HG03457 (cell line): ENCODE measurements around the gene ERGIC1.

ENCODE experiments used
- ATAC-seq: cut with Tn5 transposase; IDR thresholded peaks from one replicate; pipeline ENCODE4 v1.9.1; 2021; ENCODE audit warnings: moderate number of reproducible peaks; ENCODE audit not compliant: unreplicated experiment

The ERGIC1 gene

DNA sequence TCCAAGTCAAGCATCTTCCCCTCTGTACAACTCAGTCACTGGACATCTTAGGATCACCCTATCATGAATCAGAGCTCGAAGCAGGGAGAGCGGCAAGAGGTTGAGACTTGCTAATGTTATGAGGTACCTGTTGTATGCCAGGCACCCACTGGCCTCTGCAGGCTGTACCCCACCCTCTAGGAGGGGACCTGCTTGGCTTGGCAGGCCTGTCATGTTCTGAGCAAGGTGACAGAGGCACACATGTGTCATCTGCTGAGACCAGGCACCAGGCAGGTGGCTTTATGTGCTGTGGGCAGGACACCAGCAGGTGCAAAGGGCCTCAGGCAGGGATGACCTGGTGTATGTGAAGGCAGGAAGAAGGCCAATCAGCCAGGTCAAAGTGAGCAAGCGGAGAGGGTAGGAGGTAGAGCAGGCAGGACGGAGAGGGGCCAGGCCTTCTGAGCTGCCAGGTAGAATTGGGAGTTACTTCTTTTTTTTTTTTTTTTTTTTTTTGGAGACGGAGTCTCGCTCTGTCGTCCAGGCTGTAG, 64.9 kb downstream of the ERGIC1 start:
- no peak for ATAC-seq

DNA sequence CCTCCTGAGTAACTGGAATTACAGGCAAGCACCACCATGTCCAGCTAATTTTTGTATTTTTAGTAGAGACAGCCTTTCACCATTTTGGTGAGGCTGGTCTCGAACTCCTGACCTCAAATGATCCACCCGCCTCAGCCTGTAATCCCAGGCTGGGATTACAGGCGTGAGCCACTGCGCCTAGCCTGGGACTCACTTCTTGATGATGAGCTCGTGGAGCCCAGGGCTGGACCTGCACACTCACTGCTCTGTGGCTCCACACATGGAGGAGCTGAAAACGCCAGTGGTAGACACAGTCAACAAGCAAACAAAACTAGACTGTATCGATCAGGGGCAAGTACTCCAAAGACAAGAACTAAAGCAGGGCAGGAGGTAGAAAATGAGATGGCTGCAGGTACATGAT, 65.4 kb downstream of the ERGIC1 start:
- ATAC-seq: no peak

- ATAC-seq: no peak
Observed at GRCh38 chr5:172901012-172901780, 67.1 kb downstream of the ERGIC1 start.

- ATAC-seq: no peak
Observed at GRCh38 chr5:172901788-172902496, 67.9 kb downstream of the ERGIC1 start.

GRCh38 chr5:172902497-172903472, 68.7 kb downstream of the ERGIC1 start:
- ATAC-seq: no peak

GRCh38 chr5:172903790-172904189, 69.7 kb downstream of the ERGIC1 start:
- no peak for ATAC-seq

- no peak for ATAC-seq
Observed at GRCh38 chr5:172904312-172904642, 70.2 kb downstream of the ERGIC1 start.

DNA sequence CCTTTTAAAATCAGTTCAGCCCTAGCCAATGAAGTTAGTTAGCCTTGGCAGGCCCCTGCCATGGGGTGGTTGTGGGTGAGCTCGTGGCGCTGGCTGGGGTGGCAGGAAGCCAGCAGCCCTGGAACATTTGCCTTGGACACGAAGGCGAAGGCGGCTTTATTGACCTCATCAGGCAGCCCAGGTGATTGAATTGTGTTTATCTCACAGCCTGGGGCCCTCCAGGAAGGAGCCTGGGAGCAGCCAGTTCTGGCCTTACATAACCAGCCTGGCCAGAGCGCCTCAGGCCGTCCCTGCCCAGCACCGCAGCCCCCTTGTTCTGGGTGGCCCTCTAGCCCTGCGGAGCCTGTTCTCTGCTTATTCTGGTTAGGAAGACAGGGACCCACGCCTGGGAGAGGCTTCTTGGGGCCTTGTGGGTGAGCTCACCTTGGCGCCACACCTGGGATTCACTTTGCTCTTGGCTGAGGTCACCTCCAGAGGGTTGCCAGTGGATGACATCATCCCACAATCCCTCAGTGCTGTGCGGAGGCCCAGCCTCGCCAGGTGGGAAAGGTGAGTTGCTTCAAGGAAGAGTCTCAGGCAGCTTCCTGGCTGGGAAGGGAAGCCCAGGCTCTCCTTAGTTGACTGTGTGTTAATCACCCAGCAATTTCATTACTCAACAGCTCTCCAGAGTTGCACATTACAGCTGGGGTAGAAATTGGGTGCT, 70.7 kb downstream of the ERGIC1 start:
- ATAC-seq: no peak

- ATAC-seq: no peak
Observed at GRCh38 chr5:172905346-172906140, 71.5 kb downstream of the ERGIC1 start.

GRCh38 chr5:172906436-172906835, 72.4 kb downstream of the ERGIC1 start:
- no peak for ATAC-seq

GRCh38 chr5:172906888-172907287, 72.8 kb downstream of the ERGIC1 start:
- ATAC-seq: no peak

DNA sequence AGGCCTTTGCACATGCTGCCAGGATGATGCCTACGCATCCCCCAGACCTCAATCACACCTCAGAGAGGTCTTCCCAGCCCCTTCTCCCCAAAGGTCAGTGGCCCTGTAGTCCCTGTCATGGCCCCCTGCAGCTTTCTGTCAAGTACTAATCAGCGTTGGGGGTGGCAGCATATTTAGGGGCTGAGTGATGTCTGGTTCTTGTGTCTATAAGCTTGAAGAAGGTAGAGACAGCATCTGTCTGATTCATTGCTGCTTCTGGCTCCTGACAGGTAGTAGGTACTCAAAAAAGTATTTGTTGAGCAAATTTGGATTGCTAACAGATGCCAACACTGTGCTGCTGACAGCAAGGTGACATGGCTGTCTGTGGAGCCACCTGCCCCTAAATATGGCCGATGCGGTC, 73.6 kb downstream of the ERGIC1 start:
- ATAC-seq: no peak

DNA sequence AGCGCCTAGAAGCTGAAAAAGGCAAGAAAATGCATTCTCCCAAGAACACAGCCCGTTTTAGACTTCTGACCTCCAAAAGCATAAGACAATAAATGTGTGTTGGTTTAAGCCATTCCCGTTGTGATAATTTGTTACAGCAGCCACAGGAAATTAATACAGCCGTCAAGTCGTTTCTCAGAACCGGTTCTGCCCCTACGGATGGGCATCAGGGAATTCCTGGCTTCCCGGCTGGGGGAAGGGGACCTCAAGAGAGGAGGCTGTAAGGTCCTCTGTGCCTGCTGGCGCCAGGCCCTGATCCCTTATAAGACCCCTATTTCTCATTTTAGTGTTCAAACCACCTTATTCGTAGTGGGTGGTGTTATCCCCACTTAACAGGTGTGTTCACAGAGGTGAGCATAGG, 74.6 kb downstream of the ERGIC1 start:
- ATAC-seq: no peak

DNA sequence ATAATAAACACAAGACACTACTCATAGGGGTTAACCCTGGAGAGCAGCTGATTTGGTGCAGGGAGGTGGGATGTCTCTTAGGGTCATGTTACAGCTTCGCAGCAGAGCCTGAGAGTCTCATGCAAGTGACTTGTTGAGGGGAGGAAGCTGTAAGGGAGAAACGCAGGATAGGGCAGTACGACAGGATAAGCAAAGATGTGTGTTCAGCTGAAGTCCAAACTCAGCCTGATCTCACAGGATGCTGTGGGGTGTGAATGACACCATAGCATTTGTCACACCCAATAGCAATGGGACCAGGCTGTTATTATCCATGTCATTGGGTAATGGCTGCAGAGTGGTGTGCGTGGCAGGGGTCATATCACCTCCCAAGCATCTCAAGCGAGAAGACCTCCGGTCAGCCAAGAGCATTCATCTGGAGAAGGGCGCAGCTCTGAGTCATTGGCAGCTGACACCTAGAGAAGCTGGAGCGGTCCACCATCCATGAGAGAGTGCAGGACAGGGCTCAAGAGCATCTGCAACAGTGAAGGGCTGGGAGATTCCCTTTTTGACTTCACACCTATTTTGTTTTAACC, 76.0 kb downstream of the ERGIC1 start:
- no peak for ATAC-seq

DNA sequence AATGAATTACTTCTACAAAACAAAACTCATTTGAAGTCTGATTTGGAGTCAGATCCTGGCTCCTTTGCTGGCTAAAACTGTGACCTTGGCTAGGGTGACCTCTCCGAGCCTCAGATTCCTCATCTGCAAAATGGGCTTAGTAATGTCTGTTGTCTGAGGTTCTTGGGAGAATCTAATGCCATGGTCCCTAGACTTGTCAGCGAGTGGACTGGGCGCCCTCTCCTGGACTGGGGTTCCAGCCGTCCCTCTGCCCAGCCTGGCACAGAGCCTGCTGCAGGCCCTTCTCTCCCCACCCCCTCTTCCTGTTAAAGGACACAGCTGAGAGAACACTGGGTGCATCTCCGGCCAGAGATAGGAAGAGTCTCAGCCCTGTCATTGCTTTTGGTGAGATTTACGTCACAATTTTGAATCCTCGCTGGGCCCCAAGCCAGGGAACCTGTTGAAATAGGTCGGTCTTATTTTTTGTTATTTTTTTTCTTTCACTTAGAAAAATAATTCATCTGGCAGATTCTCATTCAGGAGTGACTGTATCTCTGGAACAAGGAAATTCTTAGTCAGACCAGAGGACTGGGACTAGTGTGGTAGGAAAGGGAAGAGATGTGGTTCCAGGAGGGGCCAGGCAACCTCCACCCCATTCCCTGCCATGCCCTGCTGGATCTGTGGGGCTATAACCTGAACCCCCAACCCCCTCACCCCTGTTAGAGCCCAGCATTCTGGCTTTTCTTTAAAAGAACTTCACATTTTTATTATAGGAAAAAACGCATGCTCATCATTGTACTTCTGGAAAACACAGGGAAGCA, 77.0 kb downstream of the ERGIC1 start:
- ATAC-seq: no peak

GRCh38 chr5:172911628-172911880, 77.5 kb downstream of the ERGIC1 start:
- ATAC-seq: no peak

- no peak for ATAC-seq
Observed at GRCh38 chr5:172911976-172912375, 77.9 kb downstream of the ERGIC1 start.

DNA sequence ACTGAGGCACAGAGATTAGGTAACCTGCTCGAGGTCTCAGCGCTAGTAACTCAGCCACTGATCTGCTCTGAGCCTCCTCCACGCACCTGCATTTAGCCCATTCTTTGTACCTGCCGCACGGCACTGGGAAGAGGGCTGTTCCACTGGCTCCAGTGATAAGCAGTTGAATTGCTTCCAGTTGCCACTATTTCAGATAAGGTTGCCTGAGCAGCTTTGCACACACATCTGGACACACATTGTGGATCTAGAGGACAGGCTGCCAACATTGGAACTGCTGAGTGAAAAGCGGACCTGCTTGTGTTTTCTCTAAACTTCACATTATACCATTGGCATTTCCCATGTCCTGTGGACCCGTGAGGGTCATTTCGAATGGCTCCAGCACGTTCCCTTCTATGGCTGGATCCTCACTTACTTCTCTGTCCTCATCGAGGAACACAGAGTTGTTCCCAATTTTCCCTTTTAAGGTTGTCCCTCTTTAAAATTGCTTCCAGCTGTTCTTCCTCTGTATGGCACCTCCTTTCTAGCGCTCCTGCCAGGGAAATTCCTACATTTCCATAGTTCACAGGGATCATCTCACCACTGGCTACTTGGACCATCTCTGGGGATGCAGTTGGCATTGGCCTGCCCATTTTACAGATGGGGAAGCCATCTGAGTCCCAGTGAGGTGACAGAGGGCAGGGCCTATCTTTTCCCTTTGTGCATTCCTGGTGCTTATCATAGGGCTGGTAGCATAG, 79.2 kb downstream of the ERGIC1 start:
- ATAC-seq: no peak
